Esophagus muscularis mucosa (tissue), 4 donors: Measurements from ENCODE around the gene SLC25A1. TPM values are rescaled to one million over a fixed set of nuclear protein-coding genes. Genes with fewer than 3 reads are reported as not detected.

Source experiments
- DNase-seq: peaks from one replicate; pipeline ENCODE4 v3.0.0-alpha.2; 2017; ENCODE audit errors: extremely low spot score
- H3K27ac ChIP-seq, 4 donors: fragments of 200-600 bp; sonication (generic); replicated peaks in 1 of 4; 1 replicate in 3 of 4; 2 replicates in 1 of 4; pipeline ENCODE4 v1.5.1; 2016 to 2019; ENCODE audit warnings: mild to moderate bottlenecking in 1 of 4
- H3K27me3 ChIP-seq, 4 donors: fragments of 200-600 bp; sonication (generic); one replicate each; pipeline versions ENCODE4 v1.5.1 to v1.6.0; 2016 to 2019
- H3K36me3 ChIP-seq, 4 donors: fragments of 200-600 bp; sonication (generic); one replicate each; pipeline ENCODE4 v1.5.1; 2016 to 2019
- H3K4me1 ChIP-seq, 4 donors: fragments of 200-600 bp; sonication (generic); one replicate each; pipeline ENCODE4 v1.5.1; 2016 to 2019
- H3K4me3 ChIP-seq, 4 donors: fragments of 200-600 bp; sonication (generic); 1 replicate in 2 of 4; 2 replicates in 2 of 4; pipeline ENCODE4 v1.5.1; 2016 to 2019; ENCODE audit warnings: mild to moderate bottlenecking in 4 of 4, moderate library complexity in 1 of 4
- H3K9me3 ChIP-seq, 4 donors: fragments of 200-600 bp; sonication (generic); 1 replicate in 3 of 4; 2 replicates in 1 of 4; pipeline ENCODE4 v1.5.1; 2016 to 2019
- CTCF ChIP-seq, 3 experiments: fragments of 200-600 bp in 2 of 3; fragments of 450-650 bp in 1 of 3; sonication (generic) in 2 of 3; IDR thresholded peaks; one replicate each; pipeline ENCODE4 v1.5.1; 2017 to 2019; ENCODE audit warnings: antibody characterized with exemption in 3 of 3, mild to moderate bottlenecking in 2 of 3, moderate library complexity in 1 of 3
- EP300 ChIP-seq: sonication (generic); formaldehyde crosslinking; IDR thresholded peaks from one replicate; pipeline ENCODE4 v1.6.1; 2017; ENCODE audit warnings: antibody characterized with exemption
- POLR2A ChIP-seq: fragments of 450-650 bp; IDR thresholded peaks from one replicate; pipeline ENCODE4 v1.6.1; 2017; ENCODE audit warnings: antibody characterized with exemption, moderate library complexity, mild to moderate bottlenecking, low read depth
- POLR2AphosphoS5 ChIP-seq, 2 donors: sonication (generic); formaldehyde crosslinking; IDR thresholded peaks; one replicate each; pipeline ENCODE4 v1.6.1; 2017; ENCODE audit warnings: antibody characterized with exemption in 2 of 2
- WGBS: methylation state at CpG from one replicate; pipeline ENCODE4 v1.1.5; 2018; 5-methylcytosine and 5-hydroxymethylcytosine counted together
- intact Hi-C: fragments of 100-400 bp; cut with DNase I; formaldehyde crosslinking; loops from one replicate; pipeline ENCODE4 v1.15.1; 2023
- total RNA-seq, 4 donors: library from RNA; depleted of rRNA; stranded (reverse); fragments of >200 nt; gene quantifications; one replicate each; pipeline versions ENCODE4 v1.1.0 to v1.2.1, GENCODE V29; 2016

The SLC25A1 gene
- total RNA-seq, 4 donors from 2014 or later: 57.3 to 88.9 (median 71.8) TPM

- WGBS: 96% methylated on average over 14 of the region's 14 CpGs
- TF ChIP-seq POLR2AphosphoS5 (IDR thresholded peaks at IDR 0.05): no peak
- TF ChIP-seq CTCF (IDR thresholded peaks at IDR 0.05): no peak
- no peak for TF ChIP-seq POLR2A
- TF ChIP-seq EP300: no peak
- H3K4me1 ChIP-seq: no peaks in the 10 kb centered on the region
- H3K4me3 ChIP-seq: no peak overlapping the region
- intact Hi-C loops: no loop called here
- peaks cover 5 to 50% (median 35%) of the 10 kb centered on the region in 4 donors for H3K36me3 ChIP-seq
- no peaks in the 10 kb centered on the region for H3K27me3 ChIP-seq
- no peak overlapping the region for H3K27ac ChIP-seq
- no peaks in the 10 kb centered on the region for H3K9me3 ChIP-seq
- DNase-seq: no peak
Measured at GRCh38 chr22:19210188-19210587, 31.7 kb upstream of the SLC25A1 start.

- Histone ChIP-seq H3K36me3 (peaks cover 5 to 38% (median 32%) of the 10 kb centered on the region in 4 donors), H3K4me3 (no peak overlapping the region), H3K4me1 (no peaks in the 10 kb centered on the region), H3K9me3 (no peaks in the 10 kb centered on the region), H3K27me3 (no peaks in the 10 kb centered on the region), H3K27ac (no peak overlapping the region)
- DNase-seq: no peak
- intact Hi-C loops: no loop called here
- 84% methylated on average over 4 of the region's 4 CpGs for WGBS
- TF ChIP-seq POLR2AphosphoS5 (IDR thresholded peaks at IDR 0.05): no peak
Measured at GRCh38 chr22:19208287-19208847, 29.8 kb upstream of the SLC25A1 start.

- DNase-seq: no peak
- Histone ChIP-seq H3K4me1 (no peaks in the 10 kb centered on the region), H3K36me3 (peaks cover 5 to 38% (median 31%) of the 10 kb centered on the region in 4 donors), H3K27ac (no peak overlapping the region), H3K4me3 (no peak overlapping the region), H3K27me3 (no peaks in the 10 kb centered on the region), H3K9me3 (no peaks in the 10 kb centered on the region)
- 75% methylated on average over 5 of the region's 5 CpGs for WGBS
- TF ChIP-seq POLR2AphosphoS5 (IDR thresholded peaks at IDR 0.05) (no peak), EP300 (no peak), CTCF (IDR thresholded peaks at IDR 0.05) (no peak), POLR2A (no peak)
- intact Hi-C loops: no loop called here
Measured at GRCh38 chr22:19207884-19208283, 29.3 kb upstream of the SLC25A1 start.

- no peak for DNase-seq
- TF ChIP-seq POLR2A (no peak), POLR2AphosphoS5 (IDR thresholded peaks at IDR 0.05) (no peak), EP300 (no peak), CTCF (IDR thresholded peaks at IDR 0.05) (no peak)
- intact Hi-C loops: no loop called here
- H3K4me3 ChIP-seq: no peak overlapping the region
- no peak overlapping the region for H3K27ac ChIP-seq
- WGBS: 87% methylated on average over 9 of the region's 9 CpGs
- no peaks in the 10 kb centered on the region for H3K27me3 ChIP-seq
- H3K36me3 ChIP-seq: peaks cover 5 to 38% (median 31%) of the 10 kb centered on the region in 4 donors
- no peaks in the 10 kb centered on the region for H3K9me3 ChIP-seq
- no peaks in the 10 kb centered on the region for H3K4me1 ChIP-seq
Measured at GRCh38 chr22:19207401-19207808, 28.9 kb upstream of the SLC25A1 start.

- Histone ChIP-seq H3K4me3 (no peak overlapping the region), H3K27ac (no peak overlapping the region), H3K9me3 (no peaks in the 10 kb centered on the region), H3K27me3 (no peaks in the 10 kb centered on the region), H3K4me1 (no peaks in the 10 kb centered on the region), H3K36me3 (peaks cover 5 to 38% (median 32%) of the 10 kb centered on the region in 4 donors)
- 93% methylated on average over 6 of the region's 6 CpGs for WGBS
- no peak for DNase-seq
- no peak for TF ChIP-seq POLR2A
- TF ChIP-seq CTCF (IDR thresholded peaks at IDR 0.05): no peak
- no peak for TF ChIP-seq POLR2AphosphoS5 (IDR thresholded peaks at IDR 0.05)
- no peak for TF ChIP-seq EP300
- intact Hi-C loops: no loop called here
Measured at GRCh38 chr22:19206287-19206686, 27.8 kb upstream of the SLC25A1 start.
